Gastrocnemius medialis (tissue), 4 donors: ENCODE measurements around the gene GRM1.

ENCODE experiments used
- CTCF ChIP-seq, 5 experiments: fragments of 450-650 bp in 3 of 5; fragments of 200-600 bp in 2 of 5; sonication (generic) in 2 of 5; IDR thresholded peaks in 4 of 5; conservative IDR thresholded peaks in 1 of 5; 1 replicate in 4 of 5; 2 replicates in 1 of 5; pipeline ENCODE4 v1.5.1; 2016 to 2019; ENCODE audit warnings: antibody characterized with exemption in 5 of 5, mild to moderate bottlenecking in 3 of 5, moderate library complexity in 3 of 5
- POLR2A ChIP-seq, 2 donors: fragments of 450-650 bp; IDR thresholded peaks; one replicate each; pipeline ENCODE4 v1.6.1; 2017; ENCODE audit warnings: antibody characterized with exemption in 2 of 2, mild to moderate bottlenecking in 2 of 2, moderate library complexity in 2 of 2

GRCh38 chr6:146381486-146381885, 352.6 kb downstream of the GRM1 start:
- TF ChIP-seq CTCF (IDR thresholded peaks at IDR 0.05 in 4 of 5, conservative IDR thresholded peaks at IDR 0.05 in 1 of 5) (no peak), POLR2A (IDR thresholded peaks at IDR 0.05) (no peak)
